AG04450 (cell line): ENCODE data around the gene APIP. TPM values are rescaled to one million over a fixed set of nuclear protein-coding genes. Genes with fewer than 3 reads are reported as not detected.
"Not testable (repeated sequence)": the region's sequence is repeated elsewhere in the genome, so short reads cannot be mapped to it uniquely, and the experiment has no call there.

Experiments
- CTCF ChIA-PET: fragments of 300-600, 350-600 bp; formaldehyde crosslinking; extraction: SDS; loops from one replicate; lab custom pipeline; 2022; ENCODE audit warnings: antibody characterized with exemption, inconsistent platforms; lab: Charles Lee
- POLR2A ChIA-PET: fragments of 350-600 bp; formaldehyde crosslinking; extraction: SDS; loops from one replicate; lab custom pipeline; 2021; ENCODE audit warnings: antibody characterized with exemption, inconsistent platforms; lab: Yijun Ruan, JAX
- DNase-seq: peaks from one replicate; pipeline ENCODE4 v3.0.0-alpha.2; 2011; ENCODE audit warnings: low read depth, low spot score
- H3K27ac ChIP-seq: one replicate; pipeline ENCODE4 v1.5.1; 2012; ENCODE audit warnings: low read depth, low read length, control low read depth
- H3K27me3 ChIP-seq: one replicate; pipeline ENCODE4 v1.6.0; 2012; ENCODE audit warnings: low read length; ENCODE audit not compliant: control insufficient read depth, insufficient read depth
- H3K4me3 ChIP-seq: 2 replicates; pipeline ENCODE4 v1.5.1; 2011; ENCODE audit warnings: mild to moderate bottlenecking, low read depth, low read length, control low read depth
- H3K9me3 ChIP-seq: 2 replicates; pipeline ENCODE4 v1.5.1; 2012; ENCODE audit warnings: low read length; ENCODE audit not compliant: control insufficient read depth, insufficient read depth
- CTCF ChIP-seq: IDR thresholded peaks from 2 replicates; pipeline ENCODE4 v1.5.1; 2011; ENCODE audit warnings: low read depth, low read length, control low read depth, inconsistent platforms
- polyA plus RNA-seq: library from polyadenylated mRNA; depleted of rRNA; stranded (reverse); fragments of >200 nt; gene quantifications from 2 replicates; pipeline ENCODE4 v1.2.3, GENCODE V29; 2011

The APIP gene
- polyA plus RNA-seq, 1 experiment = 20.1 TPM

- no peaks in the 10 kb centered on the region for H3K27me3 ChIP-seq
- no peak for DNase-seq
- ChIA-PET POLR2A (interaction anchor here (0.7 kb wide), 1 partner anchor 12 kb away, joined by 4 read pairs; no protein-coding TSS in a partner anchor), CTCF (interaction anchor here (1.0 to 2.3 kb wide), 4 partner anchors 10 to 475 kb away, joined by 3 to 15 read pairs (median 6); no protein-coding TSS in a partner anchor)
- no peak for TF ChIP-seq CTCF
- H3K9me3 ChIP-seq = no peaks in the 10 kb centered on the region; the same call in 1 of the 2 replicates
- peak overlapping the region; percentile 91 for H3K27ac ChIP-seq
- H3K4me3 ChIP-seq = peak overlapping the region; percentile 96
Observed at GRCh38 chr11:34916843-34917770, 928 bp upstream of the APIP start.

GRCh38 chr11:34915136-34916014 is 804 bp downstream of the APIP start:
- H3K27ac ChIP-seq = peak overlapping the region; percentile 93
- no peak for DNase-seq
- ChIA-PET POLR2A (interaction anchor here (0.6 to 0.9 kb wide), 2 partner anchors 62 to 488 kb away, joined by 4 to 6 read pairs; no protein-coding TSS in a partner anchor), CTCF (interaction anchor here (0.5 to 1.2 kb wide), 8 partner anchors 24 to 504 kb away, joined by 3 to 6 read pairs (median 4); partner anchors contain the start of gene ELF5)
- H3K4me3 ChIP-seq = peak overlapping the region; percentile 89
- no peaks in the 10 kb centered on the region for H3K27me3 ChIP-seq
- no peak for TF ChIP-seq CTCF
- no peaks in the 10 kb centered on the region; the same call in 1 of the 2 replicates for H3K9me3 ChIP-seq

- POLR2A ChIA-PET, H3K9me3 ChIP-seq, H3K4me3 ChIP-seq, H3K27ac ChIP-seq, DNase-seq, H3K27me3 ChIP-seq: not testable (repeated sequence)
- CTCF ChIA-PET = interaction anchor here (0.6 to 0.8 kb wide), 2 partner anchors 262 to 328 kb away, joined by 3 read pairs; no protein-coding TSS in a partner anchor
Observed at GRCh38 chr11:34913556-34913955, 2.6 kb downstream of the APIP start.

GRCh38 chr11:34911676-34912075 is 4.5 kb downstream of the APIP start:
- no peak for DNase-seq
- no peak for TF ChIP-seq CTCF
- H3K27ac ChIP-seq = no peak overlapping the region
- H3K4me3 ChIP-seq = no peak overlapping the region
- CTCF ChIA-PET = no interaction called here
- no peaks in the 10 kb centered on the region for H3K27me3 ChIP-seq
- POLR2A ChIA-PET = no interaction called here
- no peaks in the 10 kb centered on the region; the same call in 1 of the 2 replicates for H3K9me3 ChIP-seq

GRCh38 chr11:34910817-34911216 is 5.4 kb downstream of the APIP start:
- DNase-seq = no peak
- H3K27me3 ChIP-seq = no peaks in the 10 kb centered on the region
- CTCF ChIA-PET = interaction anchor here (1.2 kb wide), 2 partner anchors 19 to 398 kb away, joined by 3 to 5 read pairs; partner anchors contain the start of gene ELF5
- H3K4me3 ChIP-seq = no peak overlapping the region
- POLR2A ChIA-PET = no interaction called here
- no peaks in the 10 kb centered on the region; the same call in 1 of the 2 replicates for H3K9me3 ChIP-seq
- no peak overlapping the region for H3K27ac ChIP-seq
- no peak for TF ChIP-seq CTCF
